Mammary epithelial cell (primary cell): ENCODE results near the gene FAT4.

Experiments used
- EZH2 ChIP-seq: IDR thresholded peaks from 2 replicates; pipeline ENCODE4 v1.6.1; 2012; ENCODE audit warnings: low read length, inconsistent platforms, borderline replicate concordance
- TF ChIP-seq, protein P1 (sequence below), 2 donors: IDR thresholded peaks in 1 of 2; conservative IDR thresholded peaks in 1 of 2; 2 replicates each; pipeline ENCODE4 v1.5.1; 2011 to 2012; ENCODE audit warnings: inconsistent platforms in 2 of 2, low read length in 2 of 2, mild to moderate bottlenecking in 2 of 2, control low read depth in 1 of 2, low read depth in 1 of 2; ENCODE audit not compliant: insufficient read depth in 1 of 2; ENCODE audit errors: extremely low read depth in 1 of 2

DNA sequence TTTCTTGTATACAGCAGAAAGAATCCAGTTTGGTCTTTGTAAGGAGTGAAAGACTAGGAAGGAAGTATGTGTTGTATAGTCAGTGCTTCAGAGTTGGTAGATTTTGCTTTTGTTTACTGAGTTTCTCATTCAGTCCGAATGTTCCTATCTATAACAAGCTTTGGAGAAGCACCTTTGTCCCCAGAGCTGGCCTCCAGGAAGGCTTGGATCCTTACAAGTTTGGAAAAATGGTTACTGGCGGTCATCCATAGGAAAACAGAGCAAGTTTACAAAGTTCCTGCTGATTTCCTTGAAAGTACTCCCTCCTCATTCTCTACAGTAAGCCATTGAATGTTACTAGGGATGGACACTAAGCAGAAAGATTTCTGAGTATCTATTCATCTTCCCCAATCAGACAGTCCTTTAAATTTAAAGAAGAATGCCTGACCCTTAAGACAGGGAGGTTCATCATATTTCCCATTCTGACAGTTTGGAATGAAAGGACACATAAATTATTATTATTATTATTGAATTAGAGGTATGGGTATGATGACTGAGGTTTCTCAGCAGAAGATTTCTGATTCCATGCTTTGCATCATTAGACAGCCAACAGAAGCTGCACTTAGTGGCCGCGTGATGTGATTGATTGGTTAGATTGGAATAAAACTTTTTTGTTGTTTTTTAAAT, 35.8 kb downstream of the FAT4 start:
- TF ChIP-seq, protein P1, sequence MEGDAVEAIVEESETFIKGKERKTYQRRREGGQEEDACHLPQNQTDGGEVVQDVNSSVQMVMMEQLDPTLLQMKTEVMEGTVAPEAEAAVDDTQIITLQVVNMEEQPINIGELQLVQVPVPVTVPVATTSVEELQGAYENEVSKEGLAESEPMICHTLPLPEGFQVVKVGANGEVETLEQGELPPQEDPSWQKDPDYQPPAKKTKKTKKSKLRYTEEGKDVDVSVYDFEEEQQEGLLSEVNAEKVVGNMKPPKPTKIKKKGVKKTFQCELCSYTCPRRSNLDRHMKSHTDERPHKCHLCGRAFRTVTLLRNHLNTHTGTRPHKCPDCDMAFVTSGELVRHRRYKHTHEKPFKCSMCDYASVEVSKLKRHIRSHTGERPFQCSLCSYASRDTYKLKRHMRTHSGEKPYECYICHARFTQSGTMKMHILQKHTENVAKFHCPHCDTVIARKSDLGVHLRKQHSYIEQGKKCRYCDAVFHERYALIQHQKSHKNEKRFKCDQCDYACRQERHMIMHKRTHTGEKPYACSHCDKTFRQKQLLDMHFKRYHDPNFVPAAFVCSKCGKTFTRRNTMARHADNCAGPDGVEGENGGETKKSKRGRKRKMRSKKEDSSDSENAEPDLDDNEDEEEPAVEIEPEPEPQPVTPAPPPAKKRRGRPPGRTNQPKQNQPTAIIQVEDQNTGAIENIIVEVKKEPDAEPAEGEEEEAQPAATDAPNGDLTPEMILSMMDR (conservative IDR thresholded peaks at IDR 0.05 in 1 of 2, IDR thresholded peaks at IDR 0.05 in 1 of 2; ENCODE audit: extremely low read depth in 1 of 2, insufficient read depth in 1 of 2, low read depth in 1 of 2, low read length in 2 of 2) = no peak
- no peak for TF ChIP-seq EZH2
